Activated T-cell treated with anti-CD3 and anti-CD28 coated beads, Interleukin-2, amount 50 U/mL, for 4 hours (primary cell): ENCODE results near the gene FXYD3. TPM values are rescaled to one million over a fixed set of nuclear protein-coding genes. Genes with fewer than 3 reads are reported as not detected.
"Not testable (repeated sequence)": the region's sequence is repeated elsewhere in the genome, so short reads cannot be mapped to it uniquely, and the experiment has no call there.

Source experiments
- ATAC-seq, 2 donors: fragments of 200-7000 bp; cut with Tn5 transposase; one replicate each; pipeline ENCODE4 v1.10.0; 2021
- DNase-seq: peaks from one replicate; pipeline ENCODE4 v3.0.0-alpha.2; 2020
- H3K27me3 Mint-ChIP-seq: one replicate; pipeline ENCODE4 v1.8.0; 2021; ENCODE audit warnings: low read depth, mixed read lengths
- H3K36me3 Mint-ChIP-seq: one replicate; pipeline ENCODE4 v1.8.0; 2022; ENCODE audit warnings: mixed read lengths; ENCODE audit not compliant: insufficient read depth
- H3K4me1 Mint-ChIP-seq: one replicate; pipeline ENCODE4 v1.8.0; 2021; ENCODE audit warnings: low read depth, mixed read lengths
- H3K4me3 Mint-ChIP-seq: one replicate; pipeline ENCODE4 v1.8.0; 2021; ENCODE audit warnings: mild to moderate bottlenecking, moderate library complexity, mixed read lengths
- H3K9me3 Mint-ChIP-seq: one replicate; pipeline ENCODE4 v1.8.0; 2021; ENCODE audit warnings: mixed read lengths
- total RNA-seq, 3 donors: library from RNA; stranded (reverse); gene quantifications; one replicate each; pipeline ENCODE4 v1.2.1, GENCODE V29; 2021

FXYD3 gene
- total RNA-seq, 3 donors from 2014 or later = 0.23 to 0.63 (median 0.41) TPM

DNA sequence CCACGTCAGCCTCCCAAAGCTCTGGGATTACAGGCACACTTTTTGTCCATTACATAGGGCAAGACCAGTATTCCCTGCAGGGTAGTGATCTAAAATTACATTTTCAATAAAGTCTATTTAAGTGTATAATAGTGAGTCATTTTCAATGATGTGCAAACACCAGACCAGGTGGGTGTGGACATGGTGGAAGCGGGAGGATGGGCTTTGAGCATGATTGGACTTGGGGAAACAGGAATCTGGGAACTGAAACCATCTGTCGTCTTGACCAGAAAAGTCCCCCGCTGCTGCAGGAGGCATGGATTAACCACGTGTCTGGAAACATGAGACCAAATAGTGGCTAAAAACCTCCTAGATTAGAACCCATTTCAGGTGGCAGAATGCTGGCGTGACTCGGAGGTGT lies 4.9 kb downstream of the FXYD3 start:
- DNase-seq (no peak), ATAC-seq (no peak)
- Mint-ChIP-seq H3K36me3 (no peaks in the 10 kb centered on the region), H3K4me3 (no peak overlapping the region), H3K27me3 (peaks cover 4% of the 10 kb centered on the region), H3K4me1 (peaks cover 11% of the 10 kb centered on the region), H3K9me3 (no peaks in the 10 kb centered on the region)

- no peaks in the 10 kb centered on the region for H3K9me3 Mint-ChIP-seq
- no peak overlapping the region for H3K4me3 Mint-ChIP-seq
- no peaks in the 10 kb centered on the region for H3K36me3 Mint-ChIP-seq
- H3K4me1 Mint-ChIP-seq = peaks cover 11% of the 10 kb centered on the region
- no peak for ATAC-seq
- no peak for DNase-seq
- H3K27me3 Mint-ChIP-seq = peaks cover 4% of the 10 kb centered on the region
Measured at GRCh38 chr19:35120898-35121297, 5.3 kb downstream of the FXYD3 start.

GRCh38 chr19:35122687-35123551 lies 7.3 kb downstream of the FXYD3 start:
- ATAC-seq = no peak
- Mint-ChIP-seq H3K36me3 (no peaks in the 10 kb centered on the region), H3K27me3 (no peaks in the 10 kb centered on the region), H3K4me1 (peaks cover 11% of the 10 kb centered on the region), H3K9me3 (no peaks in the 10 kb centered on the region), H3K4me3 (no peak overlapping the region)
- no peak for DNase-seq

DNA sequence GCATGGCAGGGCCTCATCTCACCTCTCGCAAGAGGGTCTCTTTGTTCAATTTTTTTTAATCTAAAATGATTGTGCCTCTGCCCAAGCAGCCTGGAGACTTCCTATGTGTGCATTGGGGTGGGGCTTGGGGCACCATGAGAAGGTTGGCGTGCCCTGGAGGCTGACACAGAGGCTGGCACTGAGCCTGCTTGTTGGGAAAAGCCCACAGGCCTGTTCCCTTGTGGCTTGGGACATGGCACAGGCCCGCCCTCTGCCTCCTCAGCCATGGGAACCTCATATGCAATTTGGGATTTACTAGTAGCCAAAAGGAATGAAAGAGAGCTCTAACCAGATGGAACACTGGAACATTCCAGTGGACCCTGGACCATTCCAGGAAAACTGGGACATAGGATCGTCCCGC lies 8.0 kb downstream of the FXYD3 start:
- Mint-ChIP-seq H3K27me3 (no peaks in the 10 kb centered on the region), H3K4me1 (peaks cover 11% of the 10 kb centered on the region)

DNA sequence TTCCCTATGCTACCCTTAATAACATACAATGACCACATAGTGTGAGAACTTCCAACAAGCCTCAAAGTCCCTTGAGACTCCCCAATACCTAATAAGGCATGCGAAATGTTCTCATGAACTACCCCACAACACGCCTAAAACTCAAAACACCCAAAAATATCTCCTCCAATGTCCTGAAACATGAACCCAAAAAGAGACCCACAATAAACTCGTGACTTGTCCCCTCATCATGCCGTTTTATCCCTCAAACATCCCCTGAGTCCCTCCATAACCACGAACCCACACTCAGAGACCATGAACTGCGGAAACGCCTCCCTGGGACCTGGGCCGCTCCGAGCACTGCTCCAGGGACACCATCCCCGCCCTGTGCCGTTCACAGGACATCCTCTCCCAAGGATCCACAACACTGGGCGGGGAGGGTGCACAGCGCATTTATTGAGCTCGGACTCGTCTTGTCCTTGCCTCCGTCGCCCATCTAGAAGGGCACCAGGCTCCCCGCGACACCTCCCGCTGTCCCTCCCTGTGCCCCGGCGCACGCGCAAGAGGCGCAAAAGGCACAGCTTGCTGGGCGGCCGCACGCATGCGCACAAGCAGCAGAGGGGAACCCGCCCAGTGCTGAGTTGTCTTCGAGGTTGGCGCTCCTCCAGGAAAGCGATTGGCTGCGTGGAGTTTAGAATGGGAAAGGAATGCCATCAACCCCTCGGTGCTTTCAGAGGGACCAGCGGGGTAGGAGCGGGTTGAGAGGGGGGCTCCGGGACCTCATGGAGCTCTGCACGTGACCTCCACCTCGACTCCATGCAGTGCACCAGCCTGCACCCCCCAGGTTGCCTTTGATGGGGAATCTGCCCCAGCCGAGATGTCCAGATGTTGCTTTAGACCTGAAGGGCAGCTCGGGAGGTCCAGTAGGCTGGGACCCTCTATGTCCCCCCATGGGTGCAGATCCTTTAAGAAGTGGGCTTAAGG lies 8.8 kb downstream of the FXYD3 start:
- Mint-ChIP-seq H3K4me1 (peaks cover 11% of the 10 kb centered on the region), H3K9me3 (no peaks in the 10 kb centered on the region)

More for the DNA sequence above, 8.0 kb downstream of the FXYD3 start:
- Mint-ChIP-seq H3K9me3 (no peaks in the 10 kb centered on the region), H3K36me3 (no peaks in the 10 kb centered on the region), H3K4me3 (peak overlapping the region; percentile 81)
- ATAC-seq (no peak), DNase-seq (no peak)

DNA sequence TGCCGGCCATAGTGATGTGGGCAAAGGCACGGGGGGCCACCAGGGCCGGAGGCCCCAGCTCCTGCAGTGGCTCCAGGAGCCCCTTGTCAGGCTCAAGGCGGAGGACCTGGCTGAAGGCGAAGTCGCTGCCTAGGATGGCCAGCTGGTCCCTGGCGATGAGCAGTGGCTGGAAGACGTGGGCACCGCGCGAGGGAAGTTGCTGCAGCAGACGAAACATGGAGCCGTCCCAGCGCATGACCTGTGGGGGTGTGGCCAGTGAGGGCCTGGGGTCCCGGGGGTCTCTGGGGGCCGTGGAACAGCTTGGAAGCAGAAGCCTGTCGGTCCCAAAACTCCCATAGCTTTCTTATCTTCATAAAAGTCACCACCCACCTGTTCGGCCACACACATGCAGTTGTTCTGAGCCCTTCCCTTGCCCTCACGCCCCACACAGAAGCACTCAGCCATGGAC lies 9.7 kb downstream of the FXYD3 start:
- Mint-ChIP-seq H3K9me3 (no peaks in the 10 kb centered on the region), H3K4me3 (no peak overlapping the region), H3K4me1 (peaks cover 11% of the 10 kb centered on the region), H3K36me3 (no peaks in the 10 kb centered on the region), H3K27me3 (no peaks in the 10 kb centered on the region)
- DNase-seq = no peak
- ATAC-seq = no peak

More for the DNA sequence above, 8.8 kb downstream of the FXYD3 start:
- H3K36me3 Mint-ChIP-seq = no peaks in the 10 kb centered on the region
- ATAC-seq (peak; percentile 95 to 98), DNase-seq (peak; percentile 82)
- H3K27me3 Mint-ChIP-seq = no peaks in the 10 kb centered on the region
- H3K4me3 Mint-ChIP-seq = peak overlapping the region; percentile 81

DNA sequence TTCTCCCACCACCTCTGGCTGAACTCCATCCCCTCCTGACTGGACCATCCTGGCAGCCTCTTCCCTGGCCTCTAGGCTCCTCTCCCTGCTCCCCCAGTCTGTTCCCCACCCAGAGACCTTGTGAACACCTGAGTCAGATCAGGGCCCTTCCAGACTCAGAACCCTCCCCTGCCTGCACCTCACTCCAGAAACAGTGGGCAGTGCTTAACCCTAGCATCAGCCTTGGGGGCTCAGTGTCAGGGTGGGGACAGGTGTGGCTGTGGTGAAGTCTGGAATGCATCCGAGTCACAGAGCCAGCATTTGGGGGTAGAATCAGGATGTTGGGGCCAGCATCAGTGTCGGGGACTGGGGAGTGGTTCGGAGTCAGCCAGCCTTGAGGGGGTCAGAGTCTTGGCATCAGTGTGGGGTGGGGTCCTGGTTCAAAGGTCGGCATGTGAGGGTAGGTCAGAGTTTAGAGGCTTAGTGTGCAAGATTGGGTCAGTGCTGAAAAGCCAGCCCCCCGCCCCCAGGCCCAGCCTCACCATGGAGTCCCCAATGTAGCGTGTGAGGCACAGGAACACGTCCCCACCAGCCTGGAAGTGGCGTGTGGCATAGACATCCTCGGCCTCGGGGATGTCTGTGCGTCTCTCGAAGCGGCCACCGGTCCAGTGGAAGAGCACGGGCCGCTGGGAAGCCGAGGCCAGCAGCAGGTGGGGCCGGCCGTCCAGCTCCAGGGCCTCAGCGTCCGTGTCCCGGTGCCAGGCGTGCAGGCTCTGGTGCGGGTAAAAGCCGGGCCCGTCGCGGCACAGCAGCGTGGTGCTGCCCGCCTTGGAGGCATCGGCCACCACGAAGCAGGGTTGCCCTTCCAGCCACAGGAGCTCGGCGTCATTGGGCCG lies 10.4 kb downstream of the FXYD3 start:
- H3K4me3 Mint-ChIP-seq = no peak overlapping the region

DNA sequence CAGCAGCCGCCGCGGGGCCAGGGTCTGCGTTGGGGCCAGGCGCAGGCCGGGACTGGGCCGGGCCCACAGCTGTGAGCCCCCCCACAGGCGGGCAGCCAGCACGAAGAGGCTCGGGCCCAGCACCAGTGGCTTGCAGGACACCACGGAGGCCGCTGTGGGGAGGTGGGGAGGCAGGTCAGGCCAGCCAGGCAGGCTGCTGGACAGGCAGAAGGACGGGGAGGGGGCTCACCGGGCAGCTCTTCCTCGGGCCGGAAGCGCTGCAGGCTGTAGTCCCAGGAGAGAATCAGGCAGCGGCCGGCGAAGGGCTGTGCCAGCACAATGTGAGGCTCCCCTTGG lies 11.0 kb downstream of the FXYD3 start:
- no peak for DNase-seq
- no peaks in the 10 kb centered on the region for H3K9me3 Mint-ChIP-seq
- H3K36me3 Mint-ChIP-seq = no peaks in the 10 kb centered on the region
- H3K4me1 Mint-ChIP-seq = peaks cover 11% of the 10 kb centered on the region
- no peak for ATAC-seq
- H3K27me3 Mint-ChIP-seq = no peaks in the 10 kb centered on the region
- no peak overlapping the region for H3K4me3 Mint-ChIP-seq

More for the DNA sequence above, 10.4 kb downstream of the FXYD3 start:
- ATAC-seq = no peak
- Mint-ChIP-seq H3K36me3 (no peaks in the 10 kb centered on the region), H3K27me3 (no peaks in the 10 kb centered on the region), H3K9me3 (no peaks in the 10 kb centered on the region), H3K4me1 (peaks cover 11% of the 10 kb centered on the region)
- DNase-seq = no peak

- peaks cover 11% of the 10 kb centered on the region for H3K4me1 Mint-ChIP-seq
- H3K4me3 Mint-ChIP-seq = no peak overlapping the region
- no peak for ATAC-seq
- no peak for DNase-seq
- H3K27me3 Mint-ChIP-seq = no peaks in the 10 kb centered on the region
- H3K36me3 Mint-ChIP-seq = no peaks in the 10 kb centered on the region
- H3K9me3 Mint-ChIP-seq = no peaks in the 10 kb centered on the region
Measured at GRCh38 chr19:35127871-35128270, 12.2 kb downstream of the FXYD3 start.

- Mint-ChIP-seq H3K27me3 (no peaks in the 10 kb centered on the region), H3K4me1 (peaks cover 11% of the 10 kb centered on the region), H3K36me3 (no peaks in the 10 kb centered on the region), H3K9me3 (no peaks in the 10 kb centered on the region), H3K4me3 (no peak overlapping the region)
- no peak for DNase-seq
- ATAC-seq = no peak
Measured at GRCh38 chr19:35128398-35129057, 12.9 kb downstream of the FXYD3 start.

DNA sequence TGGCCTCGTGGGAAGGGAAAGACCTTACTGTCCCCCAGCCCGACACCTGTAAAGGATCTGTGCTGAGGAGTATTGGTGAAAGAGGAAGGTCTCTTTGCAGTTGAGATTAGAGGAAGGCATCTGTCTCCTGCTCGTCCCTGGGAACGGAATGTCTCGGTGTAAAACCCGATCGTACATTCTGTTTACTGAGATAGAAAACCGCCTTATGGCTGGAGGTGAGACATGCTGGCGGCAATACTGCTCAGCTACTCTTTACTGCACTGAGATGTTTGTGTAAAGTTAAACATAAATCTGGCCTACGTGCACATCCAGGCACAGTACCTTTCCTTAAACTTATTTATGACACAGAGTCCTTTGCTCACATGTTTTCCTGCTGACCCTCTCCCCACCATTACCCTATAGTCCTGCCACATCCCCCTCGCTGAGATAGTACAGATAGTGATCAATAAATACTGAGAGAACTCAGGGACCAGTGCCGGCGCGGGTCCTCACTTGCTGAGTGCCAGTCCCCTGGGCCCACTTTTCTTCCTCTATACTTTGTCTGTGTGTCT lies 14.2 kb downstream of the FXYD3 start:
- not testable (repeated sequence) for ATAC-seq, H3K27me3 Mint-ChIP-seq, H3K4me3 Mint-ChIP-seq, DNase-seq, H3K9me3 Mint-ChIP-seq, H3K4me1 Mint-ChIP-seq, H3K36me3 Mint-ChIP-seq

GRCh38 chr19:35130761-35131720 lies 15.4 kb downstream of the FXYD3 start:
- H3K4me1 Mint-ChIP-seq = peaks cover 2% of the 10 kb centered on the region
- ATAC-seq (no peak), DNase-seq (no peak)
- H3K4me3 Mint-ChIP-seq = no peak overlapping the region
- no peaks in the 10 kb centered on the region for H3K9me3 Mint-ChIP-seq
- H3K27me3 Mint-ChIP-seq = no peaks in the 10 kb centered on the region
- H3K36me3 Mint-ChIP-seq = no peaks in the 10 kb centered on the region
